22Rv1 (cell line): ENCODE data around the gene RBM41.
"Not testable (repeated sequence)": the region's sequence is repeated elsewhere in the genome, so short reads cannot be mapped to it uniquely, and the experiment has no call there.

Experiments used
- ZFX ChIP-seq: fragments of 450-650 bp; IDR thresholded peaks from 2 replicates; pipeline ENCODE4 v1.6.1; 2017; ENCODE audit warnings: antibody characterized with exemption, borderline replicate concordance
- TF ChIP-seq, protein P1 (sequence below): fragments of 450-650 bp; IDR thresholded peaks from 2 replicates; pipeline ENCODE4 v1.5.1; 2017; ENCODE audit warnings: mild to moderate bottlenecking

DNA sequence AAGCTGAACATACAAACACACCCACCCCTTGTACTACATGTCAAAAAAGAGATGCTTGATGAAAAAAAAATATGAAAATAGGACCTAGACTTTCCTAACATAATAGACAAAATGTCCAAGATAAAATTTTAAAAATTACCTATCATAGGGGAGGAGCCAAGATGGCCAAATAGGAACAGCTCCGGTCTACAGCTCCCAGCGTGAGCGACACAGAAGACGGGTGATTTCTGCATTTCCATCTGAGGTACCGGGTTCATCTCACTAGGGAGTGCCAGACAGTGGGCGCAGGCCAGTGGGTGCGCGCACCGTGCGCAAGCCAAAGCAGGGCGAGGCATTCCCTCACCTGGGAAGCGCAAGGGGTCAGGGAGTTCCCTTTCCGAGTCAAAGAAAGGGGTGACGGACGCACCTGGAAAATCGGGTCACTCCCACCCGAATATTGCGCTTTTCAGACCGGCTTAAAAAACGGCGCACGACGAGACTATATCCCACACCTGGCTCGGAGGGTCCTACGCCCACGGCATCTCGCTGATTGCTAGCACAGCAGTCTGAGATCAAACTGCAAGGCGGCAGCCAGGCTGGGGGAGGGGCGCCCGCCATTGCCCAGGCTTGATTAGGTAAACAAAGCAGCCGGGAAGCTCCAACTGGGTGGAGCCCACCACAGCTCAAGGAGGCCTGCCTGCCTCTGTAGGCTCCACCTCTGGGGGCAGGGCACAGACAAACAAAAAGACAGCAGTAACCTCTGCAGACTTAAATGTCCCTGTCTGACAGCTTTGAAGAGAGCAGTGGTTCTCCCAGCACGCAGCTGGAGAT lies 37.2 kb upstream of the RBM41 start:
- TF ChIP-seq, protein P1, sequence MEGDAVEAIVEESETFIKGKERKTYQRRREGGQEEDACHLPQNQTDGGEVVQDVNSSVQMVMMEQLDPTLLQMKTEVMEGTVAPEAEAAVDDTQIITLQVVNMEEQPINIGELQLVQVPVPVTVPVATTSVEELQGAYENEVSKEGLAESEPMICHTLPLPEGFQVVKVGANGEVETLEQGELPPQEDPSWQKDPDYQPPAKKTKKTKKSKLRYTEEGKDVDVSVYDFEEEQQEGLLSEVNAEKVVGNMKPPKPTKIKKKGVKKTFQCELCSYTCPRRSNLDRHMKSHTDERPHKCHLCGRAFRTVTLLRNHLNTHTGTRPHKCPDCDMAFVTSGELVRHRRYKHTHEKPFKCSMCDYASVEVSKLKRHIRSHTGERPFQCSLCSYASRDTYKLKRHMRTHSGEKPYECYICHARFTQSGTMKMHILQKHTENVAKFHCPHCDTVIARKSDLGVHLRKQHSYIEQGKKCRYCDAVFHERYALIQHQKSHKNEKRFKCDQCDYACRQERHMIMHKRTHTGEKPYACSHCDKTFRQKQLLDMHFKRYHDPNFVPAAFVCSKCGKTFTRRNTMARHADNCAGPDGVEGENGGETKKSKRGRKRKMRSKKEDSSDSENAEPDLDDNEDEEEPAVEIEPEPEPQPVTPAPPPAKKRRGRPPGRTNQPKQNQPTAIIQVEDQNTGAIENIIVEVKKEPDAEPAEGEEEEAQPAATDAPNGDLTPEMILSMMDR, result not testable (repeated sequence)
- TF ChIP-seq ZFX, result not testable (repeated sequence)
